Measurements from ENCODE around the gene FSD2. TPM values are rescaled to one million over a fixed set of nuclear protein-coding genes. Genes with fewer than 3 reads are reported as not detected.

Gene FSD2
- total and polyA plus RNA-seq, 4 experiments from 2014 or later: 0.08 to 0.11 TPM; not detected in 2

GRCh38 chr15:82848241-82848993 lies 42.5 kb upstream of the FSD2 start:
- H3K27me3 Mint-ChIP-seq: no peaks in the 10 kb centered on the region
- Histone ChIP-seq H3K27me3 (ENCODE audit: insufficient read depth, low read length) (no peaks in the 10 kb centered on the region), H3K9me3 (ENCODE audit: control insufficient read depth in 1 of 2, low read length in 2 of 2) (no peaks in the 10 kb centered on the region), H3K4me3 (ENCODE audit: low read length in 2 of 2) (no peak overlapping the region), H3K36me3 (ENCODE audit: insufficient read depth, low read length) (no peaks in the 10 kb centered on the region), H3K4me1 (ENCODE audit: insufficient read depth, low read length) (no peaks in the 10 kb centered on the region), H3K27ac (ENCODE audit: low read depth, low read length) (no peak overlapping the region)
- ChIA-PET CTCF (ENCODE audit: partially characterized antibody) (interaction anchor here (0.8 to 0.9 kb wide), 2 partner anchors 10 to 148 kb away, joined by 3 read pairs; no protein-coding TSS in a partner anchor), POLR2A (ENCODE audit: partially characterized antibody) (interaction anchor here (0.6 kb wide), 1 partner anchor 10 kb away, joined by 4 read pairs; no protein-coding TSS in a partner anchor)
- H3K36me3 Mint-ChIP-seq: peaks cover 0 to 1% of the 10 kb centered on the region in 2 donors
- H3K27ac Mint-ChIP-seq: no peak overlapping the region
- H3K4me3 Mint-ChIP-seq: no peak overlapping the region
- intact Hi-C loops (cut with micrococcal nuclease): no loop called here
- H3K4me1 Mint-ChIP-seq: peaks cover 3 to 13% (median 9%) of the 10 kb centered on the region in 4 donors
- DNase-seq: no peak
- H3K9me3 Mint-ChIP-seq: peaks cover 0 to 6% (median 0%) of the 10 kb centered on the region in 8 donors

GRCh38 chr15:82847703-82848102 lies 41.8 kb upstream of the FSD2 start:
- H3K4me3 ChIP-seq (ENCODE audit: low read length in 2 of 2): no peak overlapping the region
- H3K4me1 ChIP-seq (ENCODE audit: insufficient read depth, low read length): no peaks in the 10 kb centered on the region
- ChIA-PET POLR2A (ENCODE audit: partially characterized antibody) (no interaction called here), CTCF (ENCODE audit: partially characterized antibody) (no interaction called here)
- Mint-ChIP-seq H3K27ac (peak overlapping the region in 1 of 7 donors; percentile 31), H3K9me3 (peaks cover 0 to 6% (median 0%) of the 10 kb centered on the region in 8 donors), H3K4me1 (peaks cover 3 to 9% (median 8%) of the 10 kb centered on the region in 4 donors), H3K4me3 (no peak overlapping the region), H3K36me3 (peaks cover 0 to 1% of the 10 kb centered on the region in 2 donors), H3K27me3 (no peaks in the 10 kb centered on the region)
- H3K36me3 ChIP-seq (ENCODE audit: insufficient read depth, low read length): no peaks in the 10 kb centered on the region
- DNase-seq: no peak
- no peaks in the 10 kb centered on the region for H3K9me3 ChIP-seq (ENCODE audit: control insufficient read depth in 1 of 2, low read length in 2 of 2)
- H3K27me3 ChIP-seq (ENCODE audit: insufficient read depth, low read length): no peaks in the 10 kb centered on the region
- H3K27ac ChIP-seq (ENCODE audit: low read depth, low read length): no peak overlapping the region
- intact Hi-C loops (cut with micrococcal nuclease): no loop called here

GRCh38 chr15:82846621-82847020 lies 40.8 kb upstream of the FSD2 start:
- H3K27ac Mint-ChIP-seq: no peak overlapping the region
- H3K4me3 ChIP-seq (ENCODE audit: low read length in 2 of 2): no peak overlapping the region
- no peak for DNase-seq
- no peaks in the 10 kb centered on the region for H3K9me3 ChIP-seq (ENCODE audit: control insufficient read depth in 1 of 2, low read length in 2 of 2)
- no peaks in the 10 kb centered on the region for H3K27me3 ChIP-seq (ENCODE audit: insufficient read depth, low read length)
- no peak overlapping the region for H3K27ac ChIP-seq (ENCODE audit: low read depth, low read length)
- CTCF ChIA-PET (ENCODE audit: partially characterized antibody): no interaction called here
- no peak overlapping the region for H3K4me3 Mint-ChIP-seq
- intact Hi-C loops (cut with micrococcal nuclease): no loop called here
- no peaks in the 10 kb centered on the region for H3K36me3 ChIP-seq (ENCODE audit: insufficient read depth, low read length)
- H3K27me3 Mint-ChIP-seq: no peaks in the 10 kb centered on the region
- peaks cover 0 to 6% (median 0%) of the 10 kb centered on the region in 8 donors for H3K9me3 Mint-ChIP-seq
- H3K36me3 Mint-ChIP-seq: peaks cover 0 to 1% of the 10 kb centered on the region in 2 donors
- H3K4me1 Mint-ChIP-seq: peaks cover 4 to 9% (median 8%) of the 10 kb centered on the region in 4 donors
- no peaks in the 10 kb centered on the region for H3K4me1 ChIP-seq (ENCODE audit: insufficient read depth, low read length)
- POLR2A ChIA-PET (ENCODE audit: partially characterized antibody): no interaction called here

DNA sequence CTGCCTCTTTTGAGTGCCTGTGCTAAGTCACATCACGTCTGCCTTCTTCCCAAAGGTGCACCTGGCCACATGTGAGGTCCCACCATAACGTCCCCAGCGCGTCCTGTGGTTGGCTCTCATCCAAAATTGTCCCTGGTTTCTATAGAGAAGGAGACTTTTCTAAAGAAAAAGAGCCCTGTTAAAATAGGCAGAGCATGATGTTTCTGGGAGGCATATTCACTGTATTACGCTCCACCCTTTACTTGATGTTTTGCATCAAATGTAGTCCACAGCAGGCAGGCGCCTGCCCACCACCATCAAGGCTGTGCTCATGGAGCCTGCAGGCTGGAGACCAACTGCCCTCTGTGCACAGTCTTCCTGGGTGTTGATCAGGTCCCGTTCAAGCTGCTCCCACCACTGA lies 39.8 kb upstream of the FSD2 start:
- ChIA-PET CTCF (ENCODE audit: partially characterized antibody) (no interaction called here), POLR2A (ENCODE audit: partially characterized antibody) (no interaction called here)
- no peaks in the 10 kb centered on the region for H3K9me3 ChIP-seq (ENCODE audit: control insufficient read depth in 1 of 2, low read length in 2 of 2)
- no peaks in the 10 kb centered on the region for H3K4me1 ChIP-seq (ENCODE audit: insufficient read depth, low read length)
- intact Hi-C loops (cut with micrococcal nuclease): no loop called here
- Mint-ChIP-seq H3K9me3 (peaks cover 0 to 6% (median 0%) of the 10 kb centered on the region in 8 donors), H3K4me3 (no peak overlapping the region), H3K4me1 (peaks cover 5 to 9% (median 8%) of the 10 kb centered on the region in 4 donors), H3K27ac (peak overlapping the region in 1 of 7 donors; percentile 0), H3K36me3 (peaks cover 0 to 1% of the 10 kb centered on the region in 2 donors), H3K27me3 (no peaks in the 10 kb centered on the region)
- DNase-seq: no peak
- no peak overlapping the region for H3K4me3 ChIP-seq (ENCODE audit: low read length in 2 of 2)
- no peaks in the 10 kb centered on the region for H3K36me3 ChIP-seq (ENCODE audit: insufficient read depth, low read length)
- no peaks in the 10 kb centered on the region for H3K27me3 ChIP-seq (ENCODE audit: insufficient read depth, low read length)
- H3K27ac ChIP-seq (ENCODE audit: low read depth, low read length): no peak overlapping the region

DNA sequence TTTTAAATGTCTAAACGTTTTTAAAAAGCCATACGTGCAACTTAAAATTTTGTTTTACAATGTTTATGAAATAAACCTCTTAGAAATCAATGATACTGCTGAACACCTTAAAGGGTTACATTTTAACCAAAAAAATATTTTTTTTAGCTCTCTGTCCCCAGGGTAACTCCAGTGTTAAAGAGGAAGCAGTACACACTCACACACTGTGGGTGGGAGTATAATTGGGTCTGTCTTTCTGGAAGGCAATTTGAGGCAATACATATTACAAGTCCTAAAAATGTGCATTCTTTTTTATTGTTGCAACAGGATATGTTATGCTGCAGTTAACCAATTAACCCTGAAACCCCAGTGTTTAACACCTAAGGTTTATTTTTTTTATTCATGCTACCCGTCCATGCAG lies 37.7 kb upstream of the FSD2 start:
- Mint-ChIP-seq H3K27me3 (no peaks in the 10 kb centered on the region), H3K4me3 (no peak overlapping the region), H3K36me3 (peaks cover 0 to 1% of the 10 kb centered on the region in 2 donors), H3K9me3 (peaks cover 0 to 6% (median 0%) of the 10 kb centered on the region in 8 donors), H3K4me1 (peaks cover 0 to 8% (median 5%) of the 10 kb centered on the region in 4 donors), H3K27ac (no peak overlapping the region)
- POLR2A ChIA-PET (ENCODE audit: partially characterized antibody): no interaction called here
- intact Hi-C loops (cut with micrococcal nuclease): no loop called here
- no peak for DNase-seq
- CTCF ChIA-PET (ENCODE audit: partially characterized antibody): interaction anchor here (1.0 kb wide), 1 partner anchor 312 kb away, joined by 3 read pairs; no protein-coding TSS in a partner anchor
- no peaks in the 10 kb centered on the region for H3K4me1 ChIP-seq (ENCODE audit: insufficient read depth, low read length)
- no peaks in the 10 kb centered on the region for H3K36me3 ChIP-seq (ENCODE audit: insufficient read depth, low read length)
- H3K4me3 ChIP-seq (ENCODE audit: low read length in 2 of 2): no peak overlapping the region
- H3K9me3 ChIP-seq (ENCODE audit: control insufficient read depth in 1 of 2, low read length in 2 of 2): no peaks in the 10 kb centered on the region
- H3K27ac ChIP-seq (ENCODE audit: low read depth, low read length): no peak overlapping the region
- H3K27me3 ChIP-seq (ENCODE audit: insufficient read depth, low read length): no peaks in the 10 kb centered on the region

GRCh38 chr15:82840166-82840565 lies 34.3 kb upstream of the FSD2 start:
- H3K27ac Mint-ChIP-seq: no peak overlapping the region
- Histone ChIP-seq H3K27ac (ENCODE audit: low read depth, low read length) (no peak overlapping the region), H3K9me3 (ENCODE audit: control insufficient read depth in 1 of 2, low read length in 2 of 2) (no peaks in the 10 kb centered on the region), H3K4me3 (ENCODE audit: low read length in 2 of 2) (no peak overlapping the region), H3K4me1 (ENCODE audit: insufficient read depth, low read length) (no peaks in the 10 kb centered on the region), H3K27me3 (ENCODE audit: insufficient read depth, low read length) (no peaks in the 10 kb centered on the region), H3K36me3 (ENCODE audit: insufficient read depth, low read length) (peaks cover 21% of the 10 kb centered on the region)
- no peak overlapping the region for H3K4me3 Mint-ChIP-seq
- DNase-seq: no peak
- peaks cover 0 to 7% (median 5%) of the 10 kb centered on the region in 4 donors for H3K4me1 Mint-ChIP-seq
- H3K27me3 Mint-ChIP-seq: no peaks in the 10 kb centered on the region
- ChIA-PET POLR2A (ENCODE audit: partially characterized antibody) (no interaction called here), CTCF (ENCODE audit: partially characterized antibody) (no interaction called here)
- H3K36me3 Mint-ChIP-seq: peaks cover 26 to 27% of the 10 kb centered on the region in 2 donors
- peaks cover 0 to 6% (median 4%) of the 10 kb centered on the region in 8 donors for H3K9me3 Mint-ChIP-seq
- intact Hi-C loops (cut with micrococcal nuclease): no loop called here

DNA sequence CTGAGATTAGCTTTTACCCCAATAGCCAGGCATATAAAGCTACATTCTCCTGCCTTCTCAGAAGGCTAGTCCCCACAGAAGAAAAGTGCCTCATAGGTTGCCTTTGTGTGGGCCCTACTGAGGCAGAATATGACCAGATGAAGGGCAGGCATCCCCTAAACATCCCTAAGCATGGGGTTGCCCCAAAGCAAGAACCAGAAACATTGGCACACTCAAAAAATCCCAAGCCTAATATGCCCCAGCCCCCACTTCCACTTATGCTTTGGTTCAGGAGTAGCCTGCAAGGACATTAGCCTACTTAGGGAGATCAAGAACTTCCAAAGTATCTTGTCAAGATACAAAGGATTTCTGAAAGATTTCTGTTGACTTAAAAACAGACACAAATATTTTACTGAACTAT lies 33.3 kb upstream of the FSD2 start:
- no peak for DNase-seq
- Histone ChIP-seq H3K27me3 (ENCODE audit: insufficient read depth, low read length) (no peaks in the 10 kb centered on the region), H3K9me3 (ENCODE audit: control insufficient read depth in 1 of 2, low read length in 2 of 2) (no peaks in the 10 kb centered on the region), H3K4me3 (ENCODE audit: low read length in 2 of 2) (no peak overlapping the region), H3K36me3 (ENCODE audit: insufficient read depth, low read length) (peaks cover 24% of the 10 kb centered on the region), H3K4me1 (ENCODE audit: insufficient read depth, low read length) (no peaks in the 10 kb centered on the region), H3K27ac (ENCODE audit: low read depth, low read length) (no peak overlapping the region)
- POLR2A ChIA-PET (ENCODE audit: partially characterized antibody): interaction anchor here (1.5 kb wide), 1 partner anchor 10 kb away, joined by 4 read pairs; no protein-coding TSS in a partner anchor
- peak overlapping the region in 1 of 7 donors; percentile 64 for H3K27ac Mint-ChIP-seq
- H3K4me1 Mint-ChIP-seq: peaks cover 0 to 2% (median under 1%) of the 10 kb centered on the region in 4 donors
- intact Hi-C loops (cut with micrococcal nuclease): no loop called here
- no peaks in the 10 kb centered on the region for H3K27me3 Mint-ChIP-seq
- H3K9me3 Mint-ChIP-seq: peaks cover 0 to 6% (median 4%) of the 10 kb centered on the region in 8 donors
- peaks cover 34 to 36% of the 10 kb centered on the region in 2 donors for H3K36me3 Mint-ChIP-seq
- CTCF ChIA-PET (ENCODE audit: partially characterized antibody): interaction anchor here (1.3 kb wide), 1 partner anchor 10 kb away, joined by 3 read pairs; no protein-coding TSS in a partner anchor
- H3K4me3 Mint-ChIP-seq: no peak overlapping the region
